Stimulated activated CD8-positive, alpha-beta memory T cell treated with anti-CD3 and anti-CD28 coated beads, Interleukin-4, amount 100 ng/mL, for 48 hours (primary cell): ENCODE measurements around the gene HRAS.

Source experiments
- DNase-seq: peaks from one replicate; pipeline ENCODE4 v3.0.0-alpha.2; 2020

The HRAS gene

GRCh38 chr11:506995-507726 is 28.2 kb downstream of the HRAS start, which contains the start of gene RNH1:
TSS of gene RNH1 (minus strand) at chr11:507242. CDS start at chr11:502162, 5,080 bp downstream.
- DNase-seq = peak; percentile 100

GRCh38 chr11:506238-506994 is 29.0 kb downstream of the HRAS start:
- DNase-seq = peak; percentile 98

GRCh38 chr11:504994-505344 is 30.4 kb downstream of the HRAS start:
- no peak for DNase-seq

- DNase-seq = peak; percentile 42
Measured at GRCh38 chr11:504053-504993, 31.1 kb downstream of the HRAS start.

- DNase-seq = peak; percentile 62
Measured at GRCh38 chr11:503179-503981, 32.0 kb downstream of the HRAS start.

- no peak for DNase-seq
Measured at GRCh38 chr11:502288-503178, 32.8 kb downstream of the HRAS start.

- DNase-seq = no peak
Measured at GRCh38 chr11:501683-502287, 33.6 kb downstream of the HRAS start.

GRCh38 chr11:501001-501682 is 34.2 kb downstream of the HRAS start:
- DNase-seq = no peak

GRCh38 chr11:499201-500076 is 35.9 kb downstream of the HRAS start:
- DNase-seq = no peak

- DNase-seq = no peak
Measured at GRCh38 chr11:498297-499181, 36.8 kb downstream of the HRAS start.

GRCh38 chr11:497565-498296 is 37.6 kb downstream of the HRAS start:
- DNase-seq = no peak

GRCh38 chr11:496834-497564 is 38.4 kb downstream of the HRAS start:
- no peak for DNase-seq

GRCh38 chr11:495537-495931 is 39.8 kb downstream of the HRAS start:
- no peak for DNase-seq

- DNase-seq = no peak
Measured at GRCh38 chr11:494761-495536, 40.4 kb downstream of the HRAS start.

GRCh38 chr11:492427-493226 is 42.7 kb downstream of the HRAS start:
- no peak for DNase-seq
